ENCODE measurements around the gene FAM13C. TPM values are rescaled to one million over a fixed set of nuclear protein-coding genes. Genes with fewer than 3 reads are reported as not detected.
A peak's percentile ranks its signal among the peaks of the same experiment; 100 is the strongest.

The FAM13C gene
- total and polyA plus RNA-seq, 2 of the 13 experiments (the other 11 are each of a cell fraction or from before 2014, with no cell fraction given): 0.07 to 0.26 TPM

DNA sequence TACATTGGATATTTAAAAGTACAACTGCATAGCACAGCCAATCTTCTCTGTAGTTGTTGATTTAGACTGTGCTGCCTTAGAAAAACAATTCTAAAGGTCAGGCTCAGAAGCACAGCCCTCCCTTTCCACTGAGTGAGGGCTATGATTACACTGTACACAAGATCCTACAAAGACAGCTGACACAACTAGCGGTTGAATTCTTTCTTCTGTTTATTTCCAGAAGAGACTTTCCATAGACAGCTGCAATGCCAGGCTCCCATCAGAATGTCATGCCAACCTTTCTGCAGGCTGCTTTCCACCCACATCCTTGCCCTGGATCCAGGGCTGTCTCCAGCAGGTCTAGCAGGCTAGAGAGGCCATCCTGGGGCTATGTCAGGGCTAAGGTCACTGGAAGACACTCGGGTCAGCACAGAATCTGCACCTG, 39.3 kb downstream of the FAM13C start (continued):
- TF ChIP-seq SP1 (IDR thresholded peaks at IDR 0.05) (no peak), SP1 (CRISPR knock-in tag; IDR thresholded peaks at IDR 0.05) (no peak), AGO1 (IDR thresholded peaks at IDR 0.05; ENCODE audit: low read depth, low read length, poor library complexity, severe bottlenecking) (no peak), ZNF260 (CRISPR knock-in tag; IDR thresholded peaks at IDR 0.05; ENCODE audit: borderline replicate concordance, low read depth) (no peak), THAP11 (CRISPR knock-in tag; IDR thresholded peaks at IDR 0.05) (no peak), SRSF9 (IDR thresholded peaks at IDR 0.05; ENCODE audit: borderline replicate concordance, insufficient read depth, low read depth, low read length, poor library complexity, severe bottlenecking) (no peak), YEATS4 (CRISPR knock-in tag; IDR thresholded peaks at IDR 0.05; ENCODE audit: borderline replicate concordance) (no peak), MIXL1 (CRISPR knock-in tag; IDR thresholded peaks at IDR 0.05) (0 out of 2 replicates have a peak, but pooled peaks have one; percentile 64), ZC3H4 (CRISPR knock-in tag; IDR thresholded peaks at IDR 0.05; ENCODE audit: borderline replicate concordance) (no peak), ZNF83 (CRISPR knock-in tag; IDR thresholded peaks at IDR 0.05; ENCODE audit: borderline replicate concordance) (no peak), KAT8 (CRISPR knock-in tag; IDR thresholded peaks at IDR 0.05) (no peak), TOPORS (CRISPR knock-in tag; IDR thresholded peaks at IDR 0.05) (no peak), ZNF282 (IDR thresholded peaks at IDR 0.05; ENCODE audit: partially characterized antibody) (no peak), TEAD2 (CRISPR knock-in tag; IDR thresholded peaks at IDR 0.05) (no peak), SRSF1 (optimal IDR thresholded peaks at IDR 0.05; ENCODE audit: low read depth, low read length) (no peak), THYN1 (CRISPR knock-in tag; IDR thresholded peaks at IDR 0.05; ENCODE audit: borderline replicate concordance, low read depth) (no peak), ERF (CRISPR knock-in tag; IDR thresholded peaks at IDR 0.05) (no peak), ZNF441 (CRISPR knock-in tag; IDR thresholded peaks at IDR 0.05; ENCODE audit: borderline replicate concordance) (no peak), ZNF564 (CRISPR knock-in tag; IDR thresholded peaks at IDR 0.05) (no peak), KDM3A (CRISPR knock-in tag; IDR thresholded peaks at IDR 0.05; ENCODE audit: low read depth) (no peak), FOXJ3 (CRISPR knock-in tag; IDR thresholded peaks at IDR 0.05; ENCODE audit: borderline replicate concordance) (peak; percentile 81; the same call in 1 of the 2 replicates), ZNF562 (CRISPR knock-in tag; IDR thresholded peaks at IDR 0.05; ENCODE audit: borderline replicate concordance) (no peak), ARHGAP35 (CRISPR knock-in tag; IDR thresholded peaks at IDR 0.05; ENCODE audit: borderline replicate concordance) (no peak), ATF7 (IDR thresholded peaks at IDR 0.05) (no peak), ATF7 (CRISPR knock-in tag; IDR thresholded peaks at IDR 0.05) (no peak), HNRNPH1 (optimal IDR thresholded peaks at IDR 0.05; ENCODE audit: low read depth, low read length) (no peak), PHB2 (IDR thresholded peaks at IDR 0.05; ENCODE audit: partially characterized antibody) (no peak), TCF7L2 (IDR thresholded peaks at IDR 0.05; ENCODE audit: low read depth, low read length) (no peak), ZNF792 (CRISPR knock-in tag; IDR thresholded peaks at IDR 0.05) (peak; percentile 47; the same call in 1 of the 2 replicates)
- TF ChIP-seq, protein P1, sequence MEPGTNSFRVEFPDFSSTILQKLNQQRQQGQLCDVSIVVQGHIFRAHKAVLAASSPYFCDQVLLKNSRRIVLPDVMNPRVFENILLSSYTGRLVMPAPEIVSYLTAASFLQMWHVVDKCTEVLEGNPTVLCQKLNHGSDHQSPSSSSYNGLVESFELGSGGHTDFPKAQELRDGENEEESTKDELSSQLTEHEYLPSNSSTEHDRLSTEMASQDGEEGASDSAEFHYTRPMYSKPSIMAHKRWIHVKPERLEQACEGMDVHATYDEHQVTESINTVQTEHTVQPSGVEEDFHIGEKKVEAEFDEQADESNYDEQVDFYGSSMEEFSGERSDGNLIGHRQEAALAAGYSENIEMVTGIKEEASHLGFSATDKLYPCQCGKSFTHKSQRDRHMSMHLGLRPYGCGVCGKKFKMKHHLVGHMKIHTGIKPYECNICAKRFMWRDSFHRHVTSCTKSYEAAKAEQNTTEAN (CRISPR knock-in tag; conservative IDR thresholded peaks at IDR 0.05): no peak
- TF ChIP-seq, protein P2, sequence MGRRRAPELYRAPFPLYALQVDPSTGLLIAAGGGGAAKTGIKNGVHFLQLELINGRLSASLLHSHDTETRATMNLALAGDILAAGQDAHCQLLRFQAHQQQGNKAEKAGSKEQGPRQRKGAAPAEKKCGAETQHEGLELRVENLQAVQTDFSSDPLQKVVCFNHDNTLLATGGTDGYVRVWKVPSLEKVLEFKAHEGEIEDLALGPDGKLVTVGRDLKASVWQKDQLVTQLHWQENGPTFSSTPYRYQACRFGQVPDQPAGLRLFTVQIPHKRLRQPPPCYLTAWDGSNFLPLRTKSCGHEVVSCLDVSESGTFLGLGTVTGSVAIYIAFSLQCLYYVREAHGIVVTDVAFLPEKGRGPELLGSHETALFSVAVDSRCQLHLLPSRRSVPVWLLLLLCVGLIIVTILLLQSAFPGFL (CRISPR knock-in tag; IDR thresholded peaks at IDR 0.05): no peak

Data from HepG2 (cell line).